ENCODE results near the gene MPND.

MPND gene

GRCh38 chr19:4365341-4365740 is 22.0 kb downstream of the MPND start:
- H3K36me3 ChIP-seq (ENCODE audit: control insufficient read depth in 5 of 5, insufficient read depth in 5 of 5, low read length in 5 of 5): peaks cover 0 to 69% (median 60%) of the 10 kb centered on the region in 5 donors
- no peak overlapping the region for H3K4me3 ChIP-seq (ENCODE audit: low read depth in 1 of 5, low read length in 5 of 5)
- peaks cover 8 to 32% (median 30%) of the 10 kb centered on the region in 5 donors for H3K4me1 ChIP-seq (ENCODE audit: control insufficient read depth in 5 of 5, insufficient read depth in 5 of 5, low read length in 5 of 5)
- no peaks in the 10 kb centered on the region for H3K27me3 ChIP-seq (ENCODE audit: control insufficient read depth in 5 of 5, insufficient read depth in 4 of 5, low read length in 5 of 5)
- H3K9me3 ChIP-seq (ENCODE audit: control insufficient read depth in 5 of 5, low read length in 5 of 5): no peaks in the 10 kb centered on the region
- H3K9ac ChIP-seq (ENCODE audit: low read length in 5 of 5): no peak overlapping the region
- H3K27ac ChIP-seq (ENCODE audit: low read depth, low read length): no peak overlapping the region

- no peak overlapping the region for H3K27ac ChIP-seq (ENCODE audit: low read depth, low read length)
- H3K4me3 ChIP-seq (ENCODE audit: low read depth in 1 of 5, low read length in 5 of 5): no peak overlapping the region
- H3K4me1 ChIP-seq (ENCODE audit: control insufficient read depth in 5 of 5, insufficient read depth in 5 of 5, low read length in 5 of 5): peaks cover 10 to 39% (median 36%) of the 10 kb centered on the region in 5 donors
- no peaks in the 10 kb centered on the region for H3K9me3 ChIP-seq (ENCODE audit: control insufficient read depth in 5 of 5, low read length in 5 of 5)
- no peaks in the 10 kb centered on the region for H3K27me3 ChIP-seq (ENCODE audit: control insufficient read depth in 5 of 5, insufficient read depth in 4 of 5, low read length in 5 of 5)
- no peak overlapping the region for H3K9ac ChIP-seq (ENCODE audit: low read length in 5 of 5)
- peaks cover 0 to 64% (median 57%) of the 10 kb centered on the region in 5 donors for H3K36me3 ChIP-seq (ENCODE audit: control insufficient read depth in 5 of 5, insufficient read depth in 5 of 5, low read length in 5 of 5)
These were observed 22.7 kb downstream of the MPND start for GRCh38 chr19:4365791-4366665.

GRCh38 chr19:4366666-4367335 is 23.4 kb downstream of the MPND start:
- no peak overlapping the region for H3K27ac ChIP-seq (ENCODE audit: low read depth, low read length)
- H3K4me1 ChIP-seq (ENCODE audit: control insufficient read depth in 5 of 5, insufficient read depth in 5 of 5, low read length in 5 of 5): peaks cover 10 to 47% (median 44%) of the 10 kb centered on the region in 5 donors
- H3K9me3 ChIP-seq (ENCODE audit: control insufficient read depth in 5 of 5, low read length in 5 of 5): no peaks in the 10 kb centered on the region
- H3K9ac ChIP-seq (ENCODE audit: low read length in 5 of 5): no peak overlapping the region
- H3K27me3 ChIP-seq (ENCODE audit: control insufficient read depth in 5 of 5, insufficient read depth in 4 of 5, low read length in 5 of 5): no peaks in the 10 kb centered on the region
- H3K36me3 ChIP-seq (ENCODE audit: control insufficient read depth in 5 of 5, insufficient read depth in 5 of 5, low read length in 5 of 5): peaks cover 0 to 61% (median 51%) of the 10 kb centered on the region in 5 donors
- H3K4me3 ChIP-seq (ENCODE audit: low read depth in 1 of 5, low read length in 5 of 5): no peak overlapping the region

- Histone ChIP-seq H3K9me3 (ENCODE audit: control insufficient read depth in 5 of 5, low read length in 5 of 5) (no peaks in the 10 kb centered on the region), H3K4me3 (ENCODE audit: low read depth in 1 of 5, low read length in 5 of 5) (no peak overlapping the region), H3K27ac (ENCODE audit: low read depth, low read length) (no peak overlapping the region), H3K9ac (ENCODE audit: low read length in 5 of 5) (peak overlapping the region in 2 of 5 donors; percentile 54 to 62), H3K36me3 (ENCODE audit: control insufficient read depth in 5 of 5, insufficient read depth in 5 of 5, low read length in 5 of 5) (peaks cover 0 to 59% (median 45%) of the 10 kb centered on the region in 5 donors), H3K4me1 (ENCODE audit: control insufficient read depth in 5 of 5, insufficient read depth in 5 of 5, low read length in 5 of 5) (peaks cover 10 to 52% (median 49%) of the 10 kb centered on the region in 5 donors), H3K27me3 (ENCODE audit: control insufficient read depth in 5 of 5, insufficient read depth in 4 of 5, low read length in 5 of 5) (no peaks in the 10 kb centered on the region)
These were observed 24.0 kb downstream of the MPND start for GRCh38 chr19:4367336-4367723.

- peaks cover 10 to 56% (median 54%) of the 10 kb centered on the region in 5 donors for H3K4me1 ChIP-seq (ENCODE audit: control insufficient read depth in 5 of 5, insufficient read depth in 5 of 5, low read length in 5 of 5)
- H3K9me3 ChIP-seq (ENCODE audit: control insufficient read depth in 5 of 5, low read length in 5 of 5): no peaks in the 10 kb centered on the region
- peak overlapping the region; percentile 54 for H3K27ac ChIP-seq (ENCODE audit: low read depth, low read length)
- peak overlapping the region in 3 of 5 donors; percentile 42 to 62 (median 54) for H3K9ac ChIP-seq (ENCODE audit: low read length in 5 of 5)
- peaks cover 0 to 56% (median 41%) of the 10 kb centered on the region in 5 donors for H3K36me3 ChIP-seq (ENCODE audit: control insufficient read depth in 5 of 5, insufficient read depth in 5 of 5, low read length in 5 of 5)
- H3K4me3 ChIP-seq (ENCODE audit: low read depth in 1 of 5, low read length in 5 of 5): peak overlapping the region in 1 of 5 donors; percentile 43
- H3K27me3 ChIP-seq (ENCODE audit: control insufficient read depth in 5 of 5, insufficient read depth in 4 of 5, low read length in 5 of 5): no peaks in the 10 kb centered on the region
These were observed 24.4 kb downstream of the MPND start for GRCh38 chr19:4367781-4368127.

GRCh38 chr19:4368128-4368820 is 24.9 kb downstream of the MPND start:
- Histone ChIP-seq H3K9ac (ENCODE audit: low read length in 5 of 5) (peak overlapping the region in 4 of 5 donors; percentile 29 to 62 (median 48)), H3K4me1 (ENCODE audit: control insufficient read depth in 5 of 5, insufficient read depth in 5 of 5, low read length in 5 of 5) (peaks cover 13 to 61% (median 59%) of the 10 kb centered on the region in 5 donors)

GRCh38 chr19:4369109-4369887 is 25.9 kb downstream of the MPND start:
- Histone ChIP-seq H3K9me3 (ENCODE audit: control insufficient read depth in 5 of 5, low read length in 5 of 5) (no peaks in the 10 kb centered on the region), H3K27ac (ENCODE audit: low read depth, low read length) (peak overlapping the region; percentile 18), H3K36me3 (ENCODE audit: control insufficient read depth in 5 of 5, insufficient read depth in 5 of 5, low read length in 5 of 5) (peaks cover 0 to 40% (median 26%) of the 10 kb centered on the region in 5 donors), H3K4me3 (ENCODE audit: low read depth in 1 of 5, low read length in 5 of 5) (peak overlapping the region in 4 of 5 donors; percentile 21 to 58 (median 38)), H3K27me3 (ENCODE audit: control insufficient read depth in 5 of 5, insufficient read depth in 4 of 5, low read length in 5 of 5) (no peaks in the 10 kb centered on the region), H3K9ac (ENCODE audit: low read length in 5 of 5) (peak overlapping the region in 4 of 5 donors; percentile 6 to 62 (median 42)), H3K4me1 (ENCODE audit: control insufficient read depth in 5 of 5, insufficient read depth in 5 of 5, low read length in 5 of 5) (peaks cover 22 to 72% (median 69%) of the 10 kb centered on the region in 5 donors)

More at GRCh38 chr19:4368128-4368820, 24.9 kb downstream of the MPND start:
- Histone ChIP-seq H3K27ac (ENCODE audit: low read depth, low read length) (peak overlapping the region; percentile 54), H3K27me3 (ENCODE audit: control insufficient read depth in 5 of 5, insufficient read depth in 4 of 5, low read length in 5 of 5) (no peaks in the 10 kb centered on the region), H3K9me3 (ENCODE audit: control insufficient read depth in 5 of 5, low read length in 5 of 5) (no peaks in the 10 kb centered on the region), H3K36me3 (ENCODE audit: control insufficient read depth in 5 of 5, insufficient read depth in 5 of 5, low read length in 5 of 5) (peaks cover 0 to 50% (median 36%) of the 10 kb centered on the region in 5 donors), H3K4me3 (ENCODE audit: low read depth in 1 of 5, low read length in 5 of 5) (peak overlapping the region in 2 of 5 donors; percentile 27 to 43)

- Histone ChIP-seq H3K27ac (ENCODE audit: low read depth, low read length) (peak overlapping the region; percentile 18), H3K9me3 (ENCODE audit: control insufficient read depth in 5 of 5, low read length in 5 of 5) (no peaks in the 10 kb centered on the region), H3K4me3 (ENCODE audit: low read depth in 1 of 5, low read length in 5 of 5) (peak overlapping the region in 4 of 5 donors; percentile 21 to 58 (median 38)), H3K27me3 (ENCODE audit: control insufficient read depth in 5 of 5, insufficient read depth in 4 of 5, low read length in 5 of 5) (no peaks in the 10 kb centered on the region), H3K36me3 (ENCODE audit: control insufficient read depth in 5 of 5, insufficient read depth in 5 of 5, low read length in 5 of 5) (peaks cover 0 to 37% (median 25%) of the 10 kb centered on the region in 5 donors), H3K4me1 (ENCODE audit: control insufficient read depth in 5 of 5, insufficient read depth in 5 of 5, low read length in 5 of 5) (peaks cover 23 to 77% (median 75%) of the 10 kb centered on the region in 5 donors), H3K9ac (ENCODE audit: low read length in 5 of 5) (peak overlapping the region in 4 of 5 donors; percentile 6 to 62 (median 42))
These were observed 26.5 kb downstream of the MPND start for GRCh38 chr19:4369888-4370260.

GRCh38 chr19:4370418-4371041 is 27.2 kb downstream of the MPND start:
- peak overlapping the region in 2 of 5 donors; percentile 48 to 58 for H3K4me3 ChIP-seq (ENCODE audit: low read depth in 1 of 5, low read length in 5 of 5)
- H3K4me1 ChIP-seq (ENCODE audit: control insufficient read depth in 5 of 5, insufficient read depth in 5 of 5, low read length in 5 of 5): peaks cover 29 to 84% (median 81%) of the 10 kb centered on the region in 5 donors
- H3K9me3 ChIP-seq (ENCODE audit: control insufficient read depth in 5 of 5, low read length in 5 of 5): no peaks in the 10 kb centered on the region
- H3K27ac ChIP-seq (ENCODE audit: low read depth, low read length): peak overlapping the region; percentile 46
- no peaks in the 10 kb centered on the region for H3K27me3 ChIP-seq (ENCODE audit: control insufficient read depth in 5 of 5, insufficient read depth in 4 of 5, low read length in 5 of 5)
- peaks cover 0 to 31% (median 19%) of the 10 kb centered on the region in 5 donors for H3K36me3 ChIP-seq (ENCODE audit: control insufficient read depth in 5 of 5, insufficient read depth in 5 of 5, low read length in 5 of 5)
- H3K9ac ChIP-seq (ENCODE audit: low read length in 5 of 5): peak overlapping the region in 2 of 5 donors; percentile 39 to 53

All from subcutaneous abdominal adipose tissue (tissue), 5 donors.